K562 (cell line): ENCODE results near the gene POLR2J3.
"Not testable (repeated sequence)": the region's sequence is repeated elsewhere in the genome, so short reads cannot be mapped to it uniquely, and the experiment has no call there.

Experiments used
- CREB1 ChIP-seq, 2 experiments: sonication (generic) in 1 of 2; formaldehyde crosslinking in 1 of 2; IDR thresholded peaks; 2 replicates each; pipeline versions ENCODE4 v1.6.1 to v1.8.0; 2012 to 2022; ENCODE audit warnings: inconsistent platforms in 1 of 2, mild to moderate bottlenecking in 1 of 2, missing genetic modification reagents in 1 of 2, moderate library complexity in 1 of 2
- EZH2 ChIP-seq: IDR thresholded peaks from 2 replicates; pipeline ENCODE4 v1.6.1; 2012; ENCODE audit warnings: low read depth, mild to moderate bottlenecking, inconsistent platforms, low read length, borderline replicate concordance
- MCM3 ChIP-seq: fragments of 450-650 bp; IDR thresholded peaks from 2 replicates; pipeline ENCODE4 v1.6.1; 2016
- POLR2B ChIP-seq: fragments of 450-650 bp; IDR thresholded peaks from 2 replicates; pipeline ENCODE4 v1.6.1; 2018; ENCODE audit warnings: low read depth; ENCODE audit not compliant: partially characterized antibody
- RAD21 ChIP-seq, 2 experiments: fragments of 250-450 bp in 1 of 2; fragments of 450-650 bp in 1 of 2; sonication (Bioruptor Pico) in 1 of 2; formaldehyde crosslinking in 1 of 2; IDR thresholded peaks in 1 of 2; conservative IDR thresholded peaks in 1 of 2; 2 replicates each; pipeline versions ENCODE4 v1.4.0 to v1.8.0; 2020 to 2022; ENCODE audit warnings: mild to moderate bottlenecking in 2 of 2, moderate library complexity in 1 of 2
- RFX5 ChIP-seq: IDR thresholded peaks from 2 replicates; pipeline ENCODE4 v1.6.1; 2011; ENCODE audit warnings: low read depth, mild to moderate bottlenecking, improper control_type of control experiment, low read length
- ZNF274 ChIP-seq: IDR thresholded peaks from 2 replicates; pipeline ENCODE4 v1.6.1; 2011; ENCODE audit warnings: low read depth, mild to moderate bottlenecking, low read length, moderate library complexity, borderline replicate concordance
- TF ChIP-seq, protein P1 (sequence below), 3 experiments: IDR thresholded peaks in 2 of 3; conservative IDR thresholded peaks in 1 of 3; 2 replicates each; pipeline ENCODE4 v1.5.1; 2011 to 2012; ENCODE audit warnings: low read length in 3 of 3, mild to moderate bottlenecking in 3 of 3, control low read depth in 2 of 3, improper control_type of control experiment in 1 of 3, inconsistent platforms in 1 of 3, low read depth in 1 of 3, mixed read lengths in 1 of 3, moderate library complexity in 1 of 3; ENCODE audit not compliant: insufficient read depth in 2 of 3

DNA sequence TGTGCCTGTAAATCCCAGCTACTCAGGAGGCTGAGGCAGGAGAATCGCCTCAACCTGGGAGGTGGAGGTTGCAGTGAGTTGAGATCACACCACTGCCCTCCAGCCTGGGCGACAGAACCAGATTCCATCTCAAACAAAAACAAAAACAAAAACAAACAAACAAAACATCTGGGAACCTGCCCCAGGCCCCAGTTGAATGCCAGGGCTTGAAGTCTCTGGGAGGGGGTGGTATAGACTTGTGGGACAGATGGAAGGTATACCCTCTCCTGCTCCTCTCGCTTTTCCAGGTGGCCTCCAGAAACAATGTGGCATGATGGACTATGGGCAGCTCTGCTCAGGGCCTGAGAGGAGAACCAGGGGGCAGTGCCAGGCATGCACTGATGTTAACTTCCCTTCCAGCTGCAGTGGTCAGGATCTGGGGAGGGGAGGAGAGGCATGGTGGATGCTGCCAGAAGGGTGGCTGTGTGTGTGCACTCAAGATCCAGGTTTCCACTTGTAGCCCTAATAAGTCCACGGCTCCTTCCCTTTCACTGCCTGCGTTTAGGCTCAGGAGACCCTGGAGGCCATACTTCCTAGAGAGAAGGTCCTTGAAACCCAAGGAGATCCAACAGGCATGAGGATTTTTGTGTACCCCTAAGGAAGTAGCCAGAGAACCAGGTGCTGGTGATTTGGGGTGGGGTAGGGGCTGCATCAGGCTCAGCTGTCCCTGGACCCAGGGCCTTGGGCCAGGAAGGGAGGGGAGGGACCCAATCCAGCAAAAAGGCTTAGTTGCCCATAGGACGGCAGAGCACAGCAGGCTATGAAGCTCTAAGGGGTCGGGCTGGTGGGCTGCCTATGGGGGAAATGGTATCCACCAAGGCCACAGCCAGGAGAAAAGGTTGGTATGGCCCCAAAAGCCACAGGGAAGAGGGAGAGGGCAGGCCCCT is 5.2 kb upstream of the POLR2J3 start:
- TF ChIP-seq, protein P1, sequence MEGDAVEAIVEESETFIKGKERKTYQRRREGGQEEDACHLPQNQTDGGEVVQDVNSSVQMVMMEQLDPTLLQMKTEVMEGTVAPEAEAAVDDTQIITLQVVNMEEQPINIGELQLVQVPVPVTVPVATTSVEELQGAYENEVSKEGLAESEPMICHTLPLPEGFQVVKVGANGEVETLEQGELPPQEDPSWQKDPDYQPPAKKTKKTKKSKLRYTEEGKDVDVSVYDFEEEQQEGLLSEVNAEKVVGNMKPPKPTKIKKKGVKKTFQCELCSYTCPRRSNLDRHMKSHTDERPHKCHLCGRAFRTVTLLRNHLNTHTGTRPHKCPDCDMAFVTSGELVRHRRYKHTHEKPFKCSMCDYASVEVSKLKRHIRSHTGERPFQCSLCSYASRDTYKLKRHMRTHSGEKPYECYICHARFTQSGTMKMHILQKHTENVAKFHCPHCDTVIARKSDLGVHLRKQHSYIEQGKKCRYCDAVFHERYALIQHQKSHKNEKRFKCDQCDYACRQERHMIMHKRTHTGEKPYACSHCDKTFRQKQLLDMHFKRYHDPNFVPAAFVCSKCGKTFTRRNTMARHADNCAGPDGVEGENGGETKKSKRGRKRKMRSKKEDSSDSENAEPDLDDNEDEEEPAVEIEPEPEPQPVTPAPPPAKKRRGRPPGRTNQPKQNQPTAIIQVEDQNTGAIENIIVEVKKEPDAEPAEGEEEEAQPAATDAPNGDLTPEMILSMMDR (IDR thresholded peaks at IDR 0.05 in 2 of 3, conservative IDR thresholded peaks at IDR 0.05 in 1 of 3; ENCODE audit: insufficient read depth in 2 of 3, low read depth in 1 of 3, low read length in 3 of 3), result not testable (repeated sequence)
- TF ChIP-seq RFX5; ZNF274; MCM3; CREB1 (IDR thresholded peaks at IDR 0.05); CREB1 (CRISPR knock-in tag; IDR thresholded peaks at IDR 0.05); RAD21 (CRISPR knock-in tag; conservative IDR thresholded peaks at IDR 0.05 in 1 of 2, IDR thresholded peaks at IDR 0.05 in 1 of 2); EZH2; POLR2B: not testable (repeated sequence)
